ENCODE measurements around the gene TWF2.

DNA sequence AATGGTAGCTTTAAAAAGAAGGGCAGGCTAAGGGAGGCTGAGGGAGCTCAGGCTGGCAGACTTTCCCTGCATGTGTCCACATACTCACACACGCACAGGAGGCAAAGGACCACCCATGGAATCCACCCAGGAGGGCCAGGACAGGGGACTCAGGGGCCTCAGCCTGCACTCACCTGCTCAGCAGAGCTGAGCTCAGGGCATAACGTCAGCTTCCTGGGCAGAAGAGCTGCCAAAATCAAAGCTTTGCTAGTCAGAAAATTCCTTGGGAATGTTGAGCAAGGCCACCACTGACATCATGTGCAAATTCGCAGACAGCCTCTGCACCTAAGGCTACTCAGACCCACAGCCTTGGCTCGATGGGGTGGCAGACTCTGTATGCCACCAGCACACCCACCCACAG, 57.4 kb downstream of the TWF2 start:
- TF ChIP-seq, protein P1, sequence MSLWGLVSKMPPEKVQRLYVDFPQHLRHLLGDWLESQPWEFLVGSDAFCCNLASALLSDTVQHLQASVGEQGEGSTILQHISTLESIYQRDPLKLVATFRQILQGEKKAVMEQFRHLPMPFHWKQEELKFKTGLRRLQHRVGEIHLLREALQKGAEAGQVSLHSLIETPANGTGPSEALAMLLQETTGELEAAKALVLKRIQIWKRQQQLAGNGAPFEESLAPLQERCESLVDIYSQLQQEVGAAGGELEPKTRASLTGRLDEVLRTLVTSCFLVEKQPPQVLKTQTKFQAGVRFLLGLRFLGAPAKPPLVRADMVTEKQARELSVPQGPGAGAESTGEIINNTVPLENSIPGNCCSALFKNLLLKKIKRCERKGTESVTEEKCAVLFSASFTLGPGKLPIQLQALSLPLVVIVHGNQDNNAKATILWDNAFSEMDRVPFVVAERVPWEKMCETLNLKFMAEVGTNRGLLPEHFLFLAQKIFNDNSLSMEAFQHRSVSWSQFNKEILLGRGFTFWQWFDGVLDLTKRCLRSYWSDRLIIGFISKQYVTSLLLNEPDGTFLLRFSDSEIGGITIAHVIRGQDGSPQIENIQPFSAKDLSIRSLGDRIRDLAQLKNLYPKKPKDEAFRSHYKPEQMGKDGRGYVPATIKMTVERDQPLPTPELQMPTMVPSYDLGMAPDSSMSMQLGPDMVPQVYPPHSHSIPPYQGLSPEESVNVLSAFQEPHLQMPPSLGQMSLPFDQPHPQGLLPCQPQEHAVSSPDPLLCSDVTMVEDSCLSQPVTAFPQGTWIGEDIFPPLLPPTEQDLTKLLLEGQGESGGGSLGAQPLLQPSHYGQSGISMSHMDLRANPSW (CRISPR knock-in tag; IDR thresholded peaks at IDR 0.05) = no peak
- TF ChIP-seq, protein P2, sequence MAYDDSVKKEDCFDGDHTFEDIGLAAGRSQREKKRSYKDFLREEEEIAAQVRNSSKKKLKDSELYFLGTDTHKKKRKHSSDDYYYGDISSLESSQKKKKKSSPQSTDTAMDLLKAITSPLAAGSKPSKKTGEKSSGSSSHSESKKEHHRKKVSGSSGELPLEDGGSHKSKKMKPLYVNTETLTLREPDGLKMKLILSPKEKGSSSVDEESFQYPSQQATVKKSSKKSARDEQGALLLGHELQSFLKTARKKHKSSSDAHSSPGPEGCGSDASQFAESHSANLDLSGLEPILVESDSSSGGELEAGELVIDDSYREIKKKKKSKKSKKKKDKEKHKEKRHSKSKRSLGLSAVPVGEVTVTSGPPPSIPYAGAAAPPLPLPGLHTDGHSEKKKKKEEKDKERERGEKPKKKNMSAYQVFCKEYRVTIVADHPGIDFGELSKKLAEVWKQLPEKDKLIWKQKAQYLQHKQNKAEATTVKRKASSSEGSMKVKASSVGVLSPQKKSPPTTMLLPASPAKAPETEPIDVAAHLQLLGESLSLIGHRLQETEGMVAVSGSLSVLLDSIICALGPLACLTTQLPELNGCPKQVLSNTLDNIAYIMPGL (CRISPR knock-in tag; IDR thresholded peaks at IDR 0.05) = no peak
- no peak for TF ChIP-seq YY1 (IDR thresholded peaks at IDR 0.05; ENCODE audit: borderline replicate concordance in 1 of 3, control insufficient read depth in 1 of 3, extremely low read depth in 1 of 3, insufficient read depth in 3 of 3, insufficient read length in 1 of 3, insufficient replicate concordance in 2 of 3, low read depth in 1 of 3, low read length in 2 of 3)
- no peak for TF ChIP-seq ZNF445 (CRISPR knock-in tag; IDR thresholded peaks at IDR 0.05; ENCODE audit: low read depth)
- TF ChIP-seq, protein P3, sequence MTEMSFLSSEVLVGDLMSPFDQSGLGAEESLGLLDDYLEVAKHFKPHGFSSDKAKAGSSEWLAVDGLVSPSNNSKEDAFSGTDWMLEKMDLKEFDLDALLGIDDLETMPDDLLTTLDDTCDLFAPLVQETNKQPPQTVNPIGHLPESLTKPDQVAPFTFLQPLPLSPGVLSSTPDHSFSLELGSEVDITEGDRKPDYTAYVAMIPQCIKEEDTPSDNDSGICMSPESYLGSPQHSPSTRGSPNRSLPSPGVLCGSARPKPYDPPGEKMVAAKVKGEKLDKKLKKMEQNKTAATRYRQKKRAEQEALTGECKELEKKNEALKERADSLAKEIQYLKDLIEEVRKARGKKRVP (CRISPR knock-in tag; IDR thresholded peaks at IDR 0.05) = no peak
- TF ChIP-seq EP300 (IDR thresholded peaks at IDR 0.05; ENCODE audit: low read length) = no peak
- TF ChIP-seq CBX8 (IDR thresholded peaks at IDR 0.05; ENCODE audit: borderline replicate concordance, extremely low read depth, low read depth, low read length, poor library complexity, severe bottlenecking) = no peak
- TF ChIP-seq NRF1 (conservative IDR thresholded peaks at IDR 0.05 in 1 of 2, IDR thresholded peaks at IDR 0.05 in 1 of 2) = no peak
- no peak for TF ChIP-seq BACH1 (tag; IDR thresholded peaks at IDR 0.05)

Data from K562 (cell line).